ENCODE data around the gene ZNF337.
"Not testable (repeated sequence)": the region's sequence is repeated elsewhere in the genome, so short reads cannot be mapped to it uniquely, and the experiment has no call there.

The ZNF337 gene

GRCh38 chr20:25696371-25697131 lies at the start of gene ZNF337:
TSS of gene ZNF337 (minus strand) at chr20:25696853. CDS start at chr20:25686417, 10,436 bp downstream.
- DNase-seq = peak; percentile 91

- no peak for DNase-seq
Measured at GRCh38 chr20:25745738-25746137, 49.1 kb upstream of the ZNF337 start.

- no peak for DNase-seq
Measured at GRCh38 chr20:25745100-25745499, 48.4 kb upstream of the ZNF337 start.

GRCh38 chr20:25744261-25744660 lies 47.6 kb upstream of the ZNF337 start:
- no peak for DNase-seq

- no peak for DNase-seq
Measured at GRCh38 chr20:25741088-25741487, 44.4 kb upstream of the ZNF337 start.

- DNase-seq = no peak
Measured at GRCh38 chr20:25739615-25740320, 43.1 kb upstream of the ZNF337 start.

GRCh38 chr20:25738198-25738597 lies 41.5 kb upstream of the ZNF337 start:
- DNase-seq = no peak

GRCh38 chr20:25733903-25734302 lies 37.2 kb upstream of the ZNF337 start:
- no peak for DNase-seq

- no peak for DNase-seq
Measured at GRCh38 chr20:25730862-25731261, 34.2 kb upstream of the ZNF337 start.

- no peak for DNase-seq
Measured at GRCh38 chr20:25726357-25726756, 29.7 kb upstream of the ZNF337 start.

GRCh38 chr20:25725639-25726038 lies 29.0 kb upstream of the ZNF337 start:
- no peak for DNase-seq

GRCh38 chr20:25723975-25724374 lies 27.3 kb upstream of the ZNF337 start:
- DNase-seq = no peak

GRCh38 chr20:25720285-25720684 lies 23.6 kb upstream of the ZNF337 start:
- DNase-seq = no peak

- not testable (repeated sequence) for DNase-seq
Measured at GRCh38 chr20:25718896-25719809, 22.5 kb upstream of the ZNF337 start.

- DNase-seq = no peak
Measured at GRCh38 chr20:25707695-25708094, 11.0 kb upstream of the ZNF337 start.

GRCh38 chr20:25706793-25707192 lies 10.1 kb upstream of the ZNF337 start:
- no peak for DNase-seq

- DNase-seq = no peak
Measured at GRCh38 chr20:25705830-25706351, 9.2 kb upstream of the ZNF337 start.

- DNase-seq = not testable (repeated sequence)
Measured at GRCh38 chr20:25704303-25704702, 7.7 kb upstream of the ZNF337 start.

- DNase-seq = not testable (repeated sequence)
Measured at GRCh38 chr20:25700835-25701234, 4.2 kb upstream of the ZNF337 start.

GRCh38 chr20:25699914-25700313 lies 3.3 kb upstream of the ZNF337 start:
- DNase-seq = no peak

GRCh38 chr20:25697132-25697446 lies 436 bp upstream of the ZNF337 start:
- no peak for DNase-seq

- no peak for DNase-seq
Measured at GRCh38 chr20:25695532-25696370, 902 bp downstream of the ZNF337 start.

All from GOT3 (cell line).